Dedifferentiated amniotic fluid mesenchymal stem cell (primary cell): ENCODE data around the gene PCBP3.

Experiments used
- DNase-seq: peaks from one replicate; pipeline ENCODE4 v3.0.0-alpha.2; 2016; ENCODE audit errors: extremely low spot score

PCBP3 gene

GRCh38 chr21:45724994-45725843 is 81.7 kb downstream of the PCBP3 start:
- no peak for DNase-seq

GRCh38 chr21:45725844-45726200 is 82.3 kb downstream of the PCBP3 start:
- no peak for DNase-seq

- no peak for DNase-seq
Observed at GRCh38 chr21:45726438-45726837, 82.9 kb downstream of the PCBP3 start.

DNA sequence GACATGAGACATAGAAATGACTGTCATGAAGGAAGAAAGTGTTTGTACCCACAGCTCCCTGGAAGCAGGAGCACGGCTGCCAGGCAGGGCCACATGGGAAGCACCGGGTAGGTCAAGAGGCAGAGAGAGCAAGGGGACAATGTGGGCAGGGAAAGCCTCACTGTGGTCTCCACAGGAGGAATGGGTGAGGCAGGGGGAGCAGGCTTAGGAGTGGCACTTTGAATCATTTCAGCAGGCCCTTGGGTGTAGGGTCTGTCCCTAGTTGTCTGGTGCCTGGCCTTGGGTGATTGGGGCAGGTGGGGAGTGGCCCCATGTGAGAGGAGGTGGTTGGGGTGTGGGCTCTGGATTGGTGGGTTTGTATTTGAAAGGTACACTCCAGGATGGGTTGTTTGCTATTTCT is 83.9 kb downstream of the PCBP3 start:
- no peak for DNase-seq

DNA sequence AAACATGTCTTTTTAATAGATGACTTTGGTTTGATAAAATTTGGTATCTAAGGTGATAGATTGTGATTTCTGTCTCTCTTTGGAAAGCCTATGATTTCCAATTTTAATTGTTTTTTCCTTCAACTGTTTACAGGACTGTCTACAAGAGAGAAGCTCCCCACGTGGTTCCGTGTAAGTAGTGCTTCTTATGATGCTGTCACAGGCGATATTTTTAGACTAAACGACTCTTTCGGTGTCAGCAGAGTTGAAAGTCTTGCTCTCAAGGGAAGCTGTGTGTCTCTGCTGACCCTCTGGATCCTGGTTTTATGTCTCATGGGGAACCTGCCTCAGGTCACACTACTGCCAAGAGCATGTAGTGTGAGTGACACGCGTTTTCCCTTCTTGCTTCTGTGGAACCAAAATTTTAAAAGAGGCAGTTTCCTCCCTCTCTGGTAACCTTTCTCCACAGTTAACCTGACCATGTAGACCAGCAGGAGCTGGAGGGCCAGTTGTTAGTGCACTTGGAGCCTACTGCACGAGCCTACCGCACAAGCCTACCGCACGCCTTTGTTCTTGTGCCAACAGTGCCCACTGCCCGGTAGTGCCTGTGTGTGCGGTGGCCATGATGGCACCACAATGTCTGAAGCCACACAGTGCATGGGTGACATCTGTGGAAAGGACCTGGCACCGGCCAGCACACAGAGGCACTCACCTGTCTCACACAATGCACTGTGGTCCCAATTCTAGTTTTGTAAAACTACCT is 91.9 kb downstream of the PCBP3 start:
- no peak for DNase-seq

GRCh38 chr21:45736042-45736689 is 92.6 kb downstream of the PCBP3 start:
- DNase-seq: no peak

- no peak for DNase-seq
Observed at GRCh38 chr21:45736690-45737484, 93.4 kb downstream of the PCBP3 start.

- no peak for DNase-seq
Observed at GRCh38 chr21:45737485-45738166, 94.1 kb downstream of the PCBP3 start.

DNA sequence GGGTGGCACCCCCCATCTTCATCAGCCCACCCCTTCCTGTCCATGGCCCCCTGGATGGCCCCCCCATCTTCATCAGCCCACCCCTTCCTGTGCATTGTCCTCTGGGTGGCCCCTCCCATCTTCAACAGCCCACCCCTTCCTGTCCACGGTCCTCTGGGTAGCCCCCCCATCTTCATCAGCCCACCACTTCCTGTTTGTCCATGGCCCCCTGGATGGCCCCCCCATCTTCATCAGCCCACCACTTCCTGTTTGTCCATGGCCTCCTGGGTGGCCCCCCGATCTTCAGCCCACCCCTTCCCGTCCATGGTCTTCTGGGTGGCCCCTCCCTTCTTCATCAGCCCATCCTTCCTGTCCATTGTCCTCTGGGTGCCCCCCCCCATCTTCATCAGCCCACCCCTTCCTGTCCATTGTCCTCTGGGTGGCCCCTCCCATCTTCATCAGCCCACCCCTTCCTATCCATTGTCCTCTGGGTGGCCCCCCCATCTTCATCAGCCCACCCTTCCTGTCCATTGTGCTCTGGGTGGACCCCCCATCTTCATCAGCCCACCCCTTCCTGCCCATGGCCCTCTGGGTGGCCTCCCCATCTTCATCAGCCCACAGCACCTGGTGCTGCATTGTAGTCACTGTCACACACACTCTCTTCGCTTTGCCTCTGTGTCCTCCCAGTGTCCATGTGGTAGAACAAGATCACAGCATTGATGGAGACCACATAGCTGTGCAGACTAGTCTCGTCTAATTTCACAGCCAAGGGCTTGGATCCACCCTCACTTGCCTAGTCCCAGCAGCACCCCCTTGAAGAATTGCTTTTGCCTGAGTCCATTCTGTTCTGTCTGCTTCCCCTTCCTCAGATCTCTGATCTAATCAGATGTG is 95.9 kb downstream of the PCBP3 start:
- DNase-seq: no peak

GRCh38 chr21:45740088-45740440 is 96.5 kb downstream of the PCBP3 start:
- DNase-seq: no peak

DNA sequence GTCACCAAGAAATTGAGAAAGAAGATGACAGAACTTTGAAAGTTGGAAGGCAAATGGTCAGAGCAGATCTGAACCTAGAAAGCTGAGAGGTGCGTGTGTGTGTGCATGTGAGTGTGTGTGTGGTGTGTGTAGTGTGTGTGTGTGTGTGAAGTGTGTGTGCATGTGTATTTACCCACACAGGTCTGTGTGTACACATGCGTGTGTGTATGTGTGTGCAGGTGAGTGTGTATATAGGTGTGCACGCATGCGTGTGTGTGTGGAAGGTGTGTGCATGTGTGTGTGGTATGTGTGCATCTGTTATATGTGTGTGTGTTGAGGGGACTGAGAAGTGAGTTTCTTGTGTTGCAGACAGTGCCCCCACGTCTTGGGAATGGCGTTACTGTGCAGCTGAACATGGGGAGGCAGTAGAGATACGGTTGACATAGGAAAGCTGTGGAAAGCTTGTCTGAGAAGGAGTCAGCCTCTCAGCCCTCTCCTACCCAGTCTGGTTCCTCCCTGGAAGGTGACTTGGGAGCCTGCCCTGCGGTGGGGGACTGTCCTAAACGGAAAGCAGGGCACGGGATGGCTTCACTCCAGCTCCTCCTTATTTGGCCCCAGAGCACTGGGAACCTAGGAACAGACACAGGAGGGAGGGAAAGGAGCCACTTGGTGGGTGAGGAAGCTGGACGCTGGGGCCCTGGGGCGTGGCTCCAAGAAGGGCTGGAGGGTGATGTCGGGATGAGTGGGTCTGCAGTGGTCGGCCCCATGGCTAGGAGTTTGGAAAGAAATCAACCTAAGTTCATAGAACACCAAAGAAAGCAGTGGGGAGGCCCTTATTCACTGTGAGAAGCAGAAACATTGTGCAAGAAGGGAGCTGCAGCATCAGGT is 97.2 kb downstream of the PCBP3 start:
- no peak for DNase-seq

GRCh38 chr21:45741691-45742090 is 98.2 kb downstream of the PCBP3 start:
- DNase-seq: no peak

DNA sequence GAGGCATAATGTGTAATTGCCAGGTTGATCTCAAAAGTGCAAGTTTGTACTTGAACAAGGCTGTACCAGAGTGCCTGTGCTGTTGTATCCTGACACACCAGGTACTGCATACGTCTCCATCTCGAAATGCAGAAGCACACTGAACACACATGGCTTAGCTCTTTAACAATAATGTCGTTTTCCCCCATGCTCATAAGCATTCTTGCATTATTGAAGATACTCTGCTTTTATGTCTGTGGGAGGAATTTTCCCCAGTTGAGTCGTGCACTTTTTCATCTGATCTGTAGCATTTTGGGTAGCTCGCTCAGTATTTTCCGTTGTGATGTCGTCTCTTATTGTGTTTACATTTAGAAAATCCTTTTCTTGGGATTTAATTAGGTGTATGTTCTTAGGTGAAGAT is 98.7 kb downstream of the PCBP3 start:
- DNase-seq: no peak

DNA sequence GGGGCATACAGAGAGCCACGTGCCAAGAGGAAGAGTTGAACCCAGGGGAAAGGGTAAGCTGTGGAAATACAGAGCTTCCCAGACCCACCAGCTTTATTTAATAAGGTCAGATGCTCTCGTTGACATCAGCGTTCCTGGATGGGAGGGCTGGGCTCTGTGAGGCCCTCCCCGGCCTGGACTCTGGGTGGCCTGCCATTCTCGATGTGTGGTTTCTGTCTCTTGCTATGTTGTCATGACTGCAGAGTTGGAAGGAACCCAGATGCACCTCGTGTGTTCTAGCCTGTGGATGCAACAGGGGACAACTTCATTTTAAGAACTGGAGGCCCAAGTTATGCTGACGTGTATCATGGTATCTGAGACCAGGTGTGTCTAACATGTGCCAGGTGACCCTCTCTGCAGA is 101.7 kb downstream of the PCBP3 start:
- no peak for DNase-seq

GRCh38 chr21:45747233-45747766 is 103.8 kb downstream of the PCBP3 start:
- DNase-seq: no peak

GRCh38 chr21:45747802-45748445 is 104.4 kb downstream of the PCBP3 start:
- peak; percentile 72 for DNase-seq

- no peak for DNase-seq
Observed at GRCh38 chr21:45748593-45748992, 105.1 kb downstream of the PCBP3 start.

DNA sequence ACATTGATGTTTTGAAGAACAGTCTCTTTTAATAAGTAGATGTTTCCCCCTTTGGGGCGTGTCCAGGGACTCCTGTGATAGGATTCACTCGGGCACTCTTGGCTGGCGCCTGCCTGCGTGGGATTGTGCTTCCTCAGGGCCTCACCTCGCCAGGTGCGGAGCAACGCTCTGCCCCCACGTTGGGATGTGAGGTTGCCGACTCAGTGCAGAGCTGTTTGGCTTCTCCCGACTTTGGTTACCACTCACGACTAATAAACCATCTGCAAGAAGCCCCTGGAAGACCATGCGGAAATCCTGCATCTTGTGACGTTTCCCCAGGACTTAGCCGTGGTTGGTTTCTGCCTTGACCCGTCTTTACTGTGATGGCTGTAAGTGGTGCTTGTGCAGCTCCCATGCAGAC is 106.4 kb downstream of the PCBP3 start:
- DNase-seq: no peak

DNA sequence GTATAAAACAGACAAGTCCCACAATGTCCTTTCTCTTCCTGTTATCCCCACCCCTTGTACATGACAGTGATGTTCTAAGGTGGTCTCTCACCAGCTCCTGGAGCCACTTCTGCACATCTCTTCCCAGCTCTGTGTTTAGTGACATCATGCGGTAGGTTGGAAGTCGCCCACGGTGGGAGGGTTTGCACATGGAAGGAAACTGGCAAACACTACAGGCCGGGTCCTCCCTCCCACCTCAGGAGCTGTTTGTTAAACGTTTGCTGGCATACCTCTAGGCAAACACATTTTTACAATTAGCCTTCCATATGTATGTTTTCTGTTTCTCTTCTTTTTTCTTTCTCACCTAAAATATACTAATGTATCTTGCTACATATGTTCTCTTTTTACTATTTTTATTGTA is 107.4 kb downstream of the PCBP3 start:
- DNase-seq: no peak
